HG02885 (cell line): Measurements from ENCODE around the gene ACSM2A.
"Not testable (repeated sequence)": the region's sequence is repeated elsewhere in the genome, so short reads cannot be mapped to it uniquely, and the experiment has no call there.

Source experiments
- ATAC-seq: cut with Tn5 transposase; IDR thresholded peaks from one replicate; pipeline ENCODE4 v1.9.1; 2021; ENCODE audit warnings: mild to moderate bottlenecking; ENCODE audit not compliant: unreplicated experiment, poor library complexity

Gene ACSM2A

DNA sequence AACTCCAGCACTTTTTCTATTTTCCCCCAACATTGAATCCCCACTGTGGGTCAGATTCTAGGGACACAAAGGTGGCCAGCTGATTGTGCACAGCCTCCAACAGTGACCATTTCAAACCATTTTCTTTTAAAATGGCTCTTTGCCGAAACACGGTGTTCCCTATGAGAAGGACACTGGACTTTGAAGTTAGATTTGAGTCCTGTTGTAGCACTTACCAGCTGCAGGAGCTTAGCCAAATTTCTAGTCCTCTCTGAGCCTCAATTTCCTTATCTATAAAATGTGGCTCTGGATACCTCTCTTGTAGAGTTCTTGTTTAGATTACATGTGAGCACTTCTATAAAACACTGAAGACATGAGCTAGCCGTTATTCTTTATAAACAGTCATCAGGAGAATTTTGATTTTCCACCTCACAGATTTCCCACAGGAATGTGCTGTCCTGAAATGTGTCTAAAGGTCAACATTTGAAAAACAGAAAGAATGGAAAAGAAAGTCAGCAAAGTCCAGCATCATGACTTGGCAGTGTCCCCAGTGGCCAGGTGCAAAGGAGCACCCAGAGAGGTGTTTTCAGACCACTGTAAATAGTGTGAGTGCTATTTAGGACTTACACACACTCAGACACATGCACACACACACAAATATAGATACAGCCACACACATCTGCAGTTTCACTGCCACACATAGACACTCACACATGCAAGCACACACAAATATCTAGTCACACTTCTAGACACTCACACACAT lies 4.5 kb upstream of the ACSM2A start:
- not testable (repeated sequence) for ATAC-seq

DNA sequence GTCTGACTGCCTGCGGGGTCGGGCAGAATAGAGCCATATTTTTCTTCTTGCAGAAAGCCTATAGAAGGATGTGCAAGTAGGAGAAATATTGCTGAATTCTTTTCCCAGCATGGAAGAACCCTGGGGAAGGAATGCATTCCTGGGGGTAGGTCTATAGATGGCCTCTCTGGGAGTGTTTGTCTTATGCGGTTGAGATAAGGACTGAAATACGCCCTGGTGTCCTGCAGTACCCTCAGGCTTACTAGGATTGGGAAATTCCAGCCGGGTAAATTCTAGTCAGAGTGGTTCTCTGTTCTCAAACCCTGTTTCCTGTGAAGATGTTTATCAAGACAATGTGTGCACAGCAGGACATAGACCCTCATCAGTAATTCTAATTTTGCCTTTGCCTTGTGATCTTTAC lies 2.3 kb downstream of the ACSM2A start:
- not testable (repeated sequence) for ATAC-seq

DNA sequence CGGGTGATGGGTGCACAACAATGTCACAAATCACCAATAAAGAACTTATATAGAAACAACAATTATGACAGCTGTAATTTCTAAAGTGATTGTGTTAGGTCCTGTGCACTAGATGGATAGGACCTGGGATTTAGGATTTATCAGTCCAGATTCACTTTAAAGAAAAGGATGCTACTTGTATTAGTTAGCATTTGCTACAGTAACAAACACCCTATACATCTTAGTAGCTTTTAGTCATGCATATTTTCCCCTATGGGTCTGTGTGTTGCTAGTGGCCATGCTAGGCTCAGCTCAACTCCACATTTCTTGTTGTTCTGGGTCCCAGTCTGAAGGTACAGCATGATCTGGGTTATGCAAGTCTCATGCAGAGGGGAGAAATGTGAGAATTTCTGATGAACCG lies 7.9 kb downstream of the ACSM2A start:
- ATAC-seq, result not testable (repeated sequence)

DNA sequence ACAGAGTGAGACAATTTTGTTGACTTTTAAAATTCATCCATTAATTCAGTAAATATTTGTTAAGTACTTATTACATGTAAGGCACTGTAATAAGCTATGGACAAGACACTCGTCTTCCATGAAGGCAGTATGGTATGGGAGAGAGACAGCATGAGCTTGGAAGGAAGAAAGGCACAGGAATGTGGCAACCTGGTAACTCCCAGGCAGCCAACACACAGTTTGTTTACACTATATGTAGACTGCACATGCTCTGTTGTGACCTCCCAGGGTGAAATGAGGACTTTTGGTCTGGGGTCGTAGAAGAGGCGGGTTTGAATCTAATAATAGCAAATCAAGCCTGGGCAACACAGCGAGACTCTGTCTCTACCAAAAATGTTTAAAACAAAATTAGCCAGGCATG lies 9.0 kb downstream of the ACSM2A start:
- ATAC-seq, result not testable (repeated sequence)

DNA sequence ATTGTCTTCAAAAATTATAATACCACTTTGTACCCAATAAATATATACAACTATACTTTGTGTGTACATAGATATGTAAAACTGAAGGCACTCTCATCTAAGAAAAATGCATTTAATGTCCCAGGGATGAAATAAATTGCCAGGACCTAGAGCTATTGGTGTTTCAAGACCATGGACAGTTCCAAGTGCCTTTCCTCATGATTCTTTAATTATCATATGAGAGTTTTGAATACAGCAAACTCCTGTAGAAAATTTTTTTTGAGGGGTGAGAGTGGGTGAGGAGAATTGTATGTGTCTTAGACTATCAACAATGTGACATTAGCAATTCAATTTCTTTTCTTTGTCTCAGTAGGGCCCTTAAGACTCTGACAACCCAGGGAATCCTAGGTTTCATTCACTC lies 17.6 kb downstream of the ACSM2A start:
- not testable (repeated sequence) for ATAC-seq

DNA sequence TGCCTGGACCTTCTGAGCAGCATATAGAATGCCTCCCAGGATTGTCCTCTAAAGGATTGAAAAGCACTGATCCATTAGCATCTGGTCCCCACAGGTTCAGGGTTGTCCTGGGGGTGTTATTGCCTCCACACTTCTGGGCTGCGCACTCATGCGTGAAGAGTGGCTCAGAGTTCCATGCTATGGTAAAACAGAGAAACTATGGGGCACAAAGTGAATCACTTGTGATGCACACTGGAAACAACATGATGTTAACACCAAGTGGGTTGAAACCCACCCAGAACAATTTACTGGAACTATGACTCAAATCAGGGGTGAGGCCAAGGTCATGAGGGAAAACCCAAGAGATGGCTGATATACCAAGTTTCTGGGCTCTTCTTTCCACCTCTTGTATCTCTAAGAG lies 18.6 kb downstream of the ACSM2A start:
- ATAC-seq, result not testable (repeated sequence)

DNA sequence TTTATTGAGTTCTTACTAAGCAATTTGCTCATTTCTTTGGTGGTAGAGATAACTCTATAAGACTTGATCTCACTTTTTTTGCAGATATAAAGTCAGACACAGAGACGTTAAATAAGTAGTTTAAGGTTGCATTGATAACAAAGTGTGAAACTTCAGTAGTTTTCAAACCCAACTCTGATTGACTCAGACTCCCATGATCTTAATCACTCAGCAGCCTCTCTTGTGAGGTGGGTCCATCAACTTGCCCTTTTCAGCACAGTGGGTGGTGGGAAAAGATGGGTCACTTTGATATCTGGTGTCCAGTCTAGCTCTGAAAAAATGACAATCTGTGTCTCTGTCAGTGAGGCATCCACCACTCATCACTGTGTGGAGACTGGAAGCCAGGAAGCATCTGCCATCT lies 19.4 kb downstream of the ACSM2A start:
- not testable (repeated sequence) for ATAC-seq

DNA sequence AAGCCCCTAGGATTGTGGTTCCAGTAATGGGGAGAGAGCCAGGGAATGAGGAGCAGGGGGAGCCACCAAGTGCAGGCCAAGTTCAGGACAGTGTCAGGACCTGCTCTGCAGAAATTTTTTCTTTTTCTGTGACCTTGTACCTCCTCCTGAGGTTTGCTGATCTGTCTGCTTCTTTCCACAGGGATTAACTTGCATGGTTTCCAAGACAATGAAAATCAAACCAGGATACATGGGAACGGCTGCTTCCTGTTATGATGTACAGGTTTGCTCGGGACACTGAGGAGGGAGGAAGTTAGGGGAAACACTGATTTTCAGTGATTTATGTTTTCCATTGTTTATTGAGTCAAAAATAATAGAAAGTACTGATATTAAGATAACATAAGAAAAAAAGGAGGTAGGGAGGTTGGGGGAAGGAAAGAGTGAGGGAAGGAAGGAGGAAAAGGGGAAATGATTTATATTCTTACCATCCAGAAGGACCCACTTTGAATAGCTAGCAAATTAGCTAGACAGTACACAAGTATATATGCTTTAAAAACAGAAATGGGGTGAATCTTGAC lies 25.9 kb downstream of the ACSM2A start:
- not testable (repeated sequence) for ATAC-seq

DNA sequence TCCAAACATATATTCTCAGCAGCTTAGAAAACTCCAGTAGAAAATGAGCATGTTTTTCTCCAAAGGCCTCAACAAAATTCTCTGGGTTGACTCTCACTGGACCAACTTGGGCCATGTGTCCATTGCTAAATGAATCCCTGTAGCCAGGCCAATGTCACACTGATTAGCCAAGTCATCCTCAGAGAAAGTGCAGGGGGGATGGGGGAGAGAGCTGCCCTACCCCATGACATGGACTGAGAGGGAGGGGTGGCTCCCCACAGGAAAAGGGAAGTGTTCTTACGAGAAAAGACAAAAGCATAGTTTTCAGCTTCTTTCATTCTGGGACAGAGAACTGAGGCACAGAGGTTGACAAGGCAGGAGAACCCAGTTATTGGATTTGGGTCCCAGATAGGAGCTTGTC lies 32.7 kb downstream of the ACSM2A start:
- not testable (repeated sequence) for ATAC-seq

DNA sequence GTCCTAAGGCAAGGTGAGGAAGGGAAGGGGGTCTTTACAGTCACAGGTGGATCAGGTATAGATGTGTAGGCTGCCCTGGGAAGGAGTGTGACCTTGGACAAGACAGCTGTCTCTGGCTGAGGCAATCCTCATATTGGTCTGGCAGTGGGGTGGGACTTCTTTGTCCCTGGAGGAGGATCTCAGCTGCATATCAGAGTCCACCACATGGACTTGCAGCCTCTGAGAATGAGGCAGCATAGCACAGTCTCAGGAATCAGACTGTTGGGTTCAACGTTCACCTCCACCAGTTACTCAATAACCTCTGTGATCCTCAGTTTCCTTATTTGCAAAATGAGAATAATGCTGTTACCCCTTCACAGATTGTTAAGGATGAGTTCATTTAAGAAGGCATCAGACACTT lies 33.4 kb downstream of the ACSM2A start:
- ATAC-seq, result no peak

DNA sequence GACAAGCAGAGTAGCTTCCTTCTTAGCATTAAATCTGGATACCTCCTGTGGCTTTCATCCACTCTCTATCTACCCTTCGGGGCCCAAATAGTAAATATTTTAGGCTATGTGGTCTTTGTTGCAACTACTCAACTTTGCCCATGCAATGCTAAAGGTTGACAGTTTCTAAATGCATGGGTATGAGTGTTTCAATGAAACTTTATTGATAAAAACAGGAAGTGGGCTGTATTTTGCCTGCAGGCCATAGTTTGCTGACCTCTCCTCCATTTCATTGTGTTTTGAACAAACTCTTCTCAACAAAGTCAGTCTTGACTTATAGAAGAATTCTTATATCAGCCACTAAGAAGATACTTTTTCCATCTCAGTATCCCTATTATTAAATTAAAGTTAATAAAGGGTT lies 34.1 kb downstream of the ACSM2A start:
- no peak for ATAC-seq

DNA sequence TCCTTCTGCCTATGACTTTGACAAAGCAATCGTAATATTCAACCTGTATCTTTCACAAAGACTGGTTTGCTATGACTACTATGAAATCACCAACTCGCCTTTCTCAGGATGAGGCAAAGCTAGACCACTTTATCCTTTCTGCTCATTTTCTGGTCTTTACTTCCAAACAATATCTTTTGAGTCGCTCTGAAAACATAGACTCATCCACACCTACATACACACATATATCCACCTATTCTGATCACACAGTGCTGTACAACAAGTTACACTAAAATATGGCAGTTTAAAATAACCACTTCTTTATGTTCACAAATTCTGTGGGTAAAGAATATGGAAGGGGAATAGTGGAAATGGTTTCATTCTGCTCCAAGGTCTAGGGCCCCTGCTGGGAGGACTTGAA lies 39.7 kb downstream of the ACSM2A start:
- ATAC-seq, result not testable (repeated sequence)

DNA sequence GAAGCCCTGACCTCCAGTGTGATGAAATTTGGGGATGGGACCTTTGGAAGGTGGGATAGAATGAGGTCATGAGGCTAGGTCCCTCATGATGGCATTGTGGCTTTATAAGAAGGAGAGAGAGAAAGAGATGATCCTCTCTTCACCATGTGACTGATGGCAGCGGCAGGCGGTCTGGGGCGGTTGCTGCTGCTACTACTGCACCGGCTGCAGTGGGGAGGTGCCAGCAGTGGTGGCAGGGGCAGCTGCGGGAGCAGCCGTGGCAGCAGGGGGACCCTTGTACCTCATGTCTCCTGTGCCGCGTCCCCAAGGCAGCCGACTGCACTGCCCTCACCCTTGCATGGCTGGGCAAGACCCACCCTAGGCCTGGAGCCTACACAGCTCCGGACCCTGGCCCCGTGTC lies 40.1 kb downstream of the ACSM2A start:
- not testable (repeated sequence) for ATAC-seq

DNA sequence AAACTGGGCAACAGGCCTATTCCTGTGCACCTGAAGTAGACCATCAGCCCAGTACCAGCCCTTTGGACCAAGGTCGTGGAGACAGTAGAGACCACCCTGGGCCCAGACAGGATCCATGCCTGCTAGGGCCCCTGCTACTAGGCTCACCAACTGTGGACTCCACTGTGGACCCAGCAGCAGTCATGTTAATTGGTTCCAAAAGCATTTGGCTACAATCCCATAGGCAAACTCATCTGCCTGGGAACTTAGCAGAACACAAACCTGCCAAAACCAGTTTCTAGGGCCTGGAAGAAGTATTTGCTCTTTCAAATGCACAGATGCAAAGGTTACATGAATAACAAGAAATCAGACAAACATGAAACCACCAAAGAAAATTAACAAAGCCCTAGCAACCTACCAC lies 53.1 kb downstream of the ACSM2A start:
- ATAC-seq, result no peak

DNA sequence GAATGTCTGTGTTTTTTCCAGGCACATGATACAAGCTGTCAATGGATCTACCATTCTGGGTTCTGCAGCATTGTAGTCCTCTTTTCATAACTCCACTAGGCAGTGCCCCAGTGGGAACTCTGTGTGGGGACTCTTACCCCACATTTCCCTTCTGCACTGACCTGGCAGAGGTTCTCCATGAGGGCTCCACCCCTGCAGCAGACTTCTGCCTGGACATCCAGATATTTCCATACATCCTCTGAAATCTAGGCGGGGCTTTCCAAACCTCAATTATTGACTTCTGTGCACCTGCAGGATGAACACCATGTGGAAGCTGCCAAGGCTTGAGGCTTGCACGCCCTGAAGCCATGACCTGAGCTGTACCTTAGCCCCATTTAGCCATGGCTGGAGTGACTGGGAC lies 56.0 kb downstream of the ACSM2A start:
- ATAC-seq, result no peak

DNA sequence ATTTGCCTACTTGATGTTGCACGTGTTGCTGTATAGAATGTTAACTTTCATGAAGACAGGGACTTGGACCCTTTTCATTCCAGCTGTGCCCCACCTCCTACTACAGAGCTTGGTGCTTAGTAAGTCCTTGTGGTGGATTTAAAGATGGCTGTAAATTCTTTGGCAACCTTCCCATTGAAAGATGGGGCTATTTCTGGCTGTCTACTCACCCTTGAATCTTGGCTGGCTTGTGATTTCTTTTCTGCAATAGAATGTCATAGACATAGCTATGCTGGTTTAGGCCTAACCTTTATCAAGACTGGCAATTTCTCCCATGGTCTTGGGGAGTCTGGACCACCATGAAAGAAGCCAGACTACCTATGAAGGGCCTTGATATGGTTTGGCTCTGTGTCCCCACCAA lies 59.0 kb downstream of the ACSM2A start:
- ATAC-seq, result no peak

DNA sequence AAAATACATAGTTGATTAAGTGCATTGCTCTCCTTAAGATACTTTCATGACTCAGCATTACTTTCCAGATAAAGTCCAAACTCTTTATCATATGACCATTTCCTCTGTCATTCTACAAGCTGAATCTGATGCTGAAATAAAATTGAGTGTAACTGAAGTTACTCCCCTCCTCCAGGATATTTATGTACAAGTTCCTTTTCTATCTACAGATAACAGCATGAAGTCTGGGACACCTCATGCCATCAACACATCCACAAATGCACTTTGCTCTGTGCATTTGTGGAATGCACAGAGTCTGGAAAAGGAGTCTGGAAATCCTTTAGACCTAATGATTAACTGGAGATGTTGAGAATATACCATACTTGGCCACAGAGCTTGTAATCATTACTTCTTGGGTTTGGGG lies 64.4 kb downstream of the ACSM2A start:
- ATAC-seq, result no peak

DNA sequence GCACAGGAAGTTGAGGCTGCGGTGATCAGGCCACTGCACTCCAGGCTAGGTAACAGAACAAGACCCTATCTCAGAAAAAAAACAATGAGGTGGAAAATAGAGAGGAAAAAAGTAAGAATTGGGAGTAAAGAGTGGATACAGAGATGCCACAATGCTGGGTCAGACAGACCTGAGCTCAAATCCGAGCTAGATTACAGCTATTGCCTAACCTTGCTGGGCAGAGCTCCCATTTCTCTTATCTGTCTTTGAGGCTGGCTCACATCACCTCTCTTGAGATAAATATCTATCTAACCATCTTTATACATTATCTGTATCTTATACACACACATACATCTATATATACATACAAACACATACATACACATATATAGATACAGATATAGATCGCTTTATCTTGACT lies 65.8 kb downstream of the ACSM2A start:
- no peak for ATAC-seq

DNA sequence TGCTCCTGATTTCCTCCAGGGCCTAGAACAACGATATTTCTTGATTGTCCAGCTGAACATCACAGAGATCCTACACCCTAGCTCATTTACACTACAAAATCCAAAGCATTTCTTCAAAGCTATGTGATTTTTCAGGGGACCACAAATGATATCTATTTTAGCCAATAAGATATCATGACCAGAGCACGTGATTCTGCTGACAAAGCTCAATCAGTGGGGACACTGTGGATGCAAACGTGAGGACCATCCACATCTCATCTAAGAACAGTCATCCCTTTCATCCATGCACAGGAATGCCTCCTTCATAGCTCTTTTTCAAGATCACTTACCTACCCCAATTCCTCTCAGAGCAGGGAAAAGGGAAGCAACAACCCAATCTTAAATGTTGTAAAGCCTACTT lies 67.9 kb downstream of the ACSM2A start:
- no peak for ATAC-seq

DNA sequence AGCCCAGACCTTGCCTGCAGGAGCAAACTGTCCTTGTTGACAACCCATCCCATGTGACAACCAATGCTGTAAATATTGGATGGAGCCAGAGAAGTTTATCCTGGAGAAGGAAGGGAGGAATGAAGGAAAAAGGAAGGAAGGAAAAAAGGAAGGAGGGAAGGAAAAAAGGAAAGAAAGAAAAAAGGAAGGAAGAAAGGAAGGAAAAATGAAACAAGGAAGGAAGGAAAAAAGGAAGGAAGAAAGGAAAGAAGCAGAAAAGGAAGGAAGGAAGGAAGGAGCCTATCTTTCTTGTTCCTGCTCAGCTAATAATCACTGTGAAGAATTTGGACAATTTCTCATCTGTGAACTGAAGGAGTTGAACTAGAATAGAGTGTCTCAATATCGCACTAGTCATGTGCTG lies 68.8 kb downstream of the ACSM2A start:
- no peak for ATAC-seq

DNA sequence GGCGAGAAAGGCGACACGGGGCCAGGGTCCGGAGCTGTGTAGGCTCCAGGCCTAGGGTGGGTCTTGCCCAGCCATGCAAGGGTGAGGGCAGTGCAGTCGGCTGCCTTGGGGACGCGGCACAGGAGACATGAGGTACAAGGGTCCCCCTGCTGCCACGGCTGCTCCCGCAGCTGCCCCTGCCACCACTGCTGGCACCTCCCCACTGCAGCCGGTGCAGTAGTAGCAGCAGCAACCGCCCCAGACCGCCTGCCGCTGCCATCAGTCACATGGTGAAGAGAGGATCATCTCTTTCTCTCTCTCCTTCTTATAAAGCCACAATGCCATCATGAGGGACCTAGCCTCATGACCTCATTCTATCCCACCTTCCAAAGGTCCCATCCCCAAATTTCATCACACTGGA lies 80.5 kb downstream of the ACSM2A start:
- not testable (repeated sequence) for ATAC-seq

DNA sequence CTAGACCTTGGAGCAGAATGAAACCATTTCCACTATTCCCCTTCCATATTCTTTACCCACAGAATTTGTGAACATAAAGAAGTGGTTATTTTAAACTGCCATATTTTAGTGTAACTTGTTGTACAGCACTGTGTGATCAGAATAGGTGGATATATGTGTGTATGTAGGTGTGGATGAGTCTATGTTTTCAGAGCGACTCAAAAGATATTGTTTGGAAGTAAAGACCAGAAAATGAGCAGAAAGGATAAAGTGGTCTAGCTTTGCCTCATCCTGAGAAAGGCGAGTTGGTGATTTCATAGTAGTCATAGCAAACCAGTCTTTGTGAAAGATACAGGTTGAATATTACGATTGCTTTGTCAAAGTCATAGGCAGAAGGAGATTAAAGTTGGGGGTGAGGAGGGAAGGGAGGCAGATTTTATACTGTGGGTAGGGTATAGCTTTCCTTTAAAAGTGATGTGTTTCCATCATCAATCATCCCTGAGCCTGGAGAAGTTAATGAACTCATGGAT lies 81.0 kb downstream of the ACSM2A start:
- ATAC-seq, result not testable (repeated sequence)
